T-helper 22 cell (primary cell): ENCODE measurements around the gene COQ4.

Experiments used
- DNase-seq: peaks from one replicate; pipeline ENCODE4 v3.0.0-alpha.2; 2020; ENCODE audit warnings: low read depth

Gene COQ4

DNA sequence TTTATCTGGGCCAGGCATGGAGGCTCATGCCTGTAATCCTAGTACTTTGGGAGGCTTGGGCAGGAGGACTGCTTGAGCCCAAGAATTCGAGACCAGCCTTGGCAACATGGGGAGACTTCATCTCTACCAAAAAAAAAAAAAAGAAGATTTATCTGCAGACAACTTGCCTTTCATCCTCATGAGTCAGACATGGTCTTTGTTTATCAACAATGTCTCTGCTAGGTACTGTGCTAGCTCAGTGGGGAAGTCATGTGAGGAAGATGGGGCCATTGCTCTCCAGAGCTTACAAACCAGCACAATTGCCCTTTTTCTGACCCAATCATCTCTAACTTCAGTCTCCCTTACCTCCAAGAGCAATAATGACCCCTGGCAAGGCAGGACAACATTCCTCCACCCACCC lies 50.1 kb downstream of the COQ4 start:
- DNase-seq = no peak

- DNase-seq = no peak
Measured at GRCh38 chr9:128374221-128374675, 51.6 kb downstream of the COQ4 start.

DNA sequence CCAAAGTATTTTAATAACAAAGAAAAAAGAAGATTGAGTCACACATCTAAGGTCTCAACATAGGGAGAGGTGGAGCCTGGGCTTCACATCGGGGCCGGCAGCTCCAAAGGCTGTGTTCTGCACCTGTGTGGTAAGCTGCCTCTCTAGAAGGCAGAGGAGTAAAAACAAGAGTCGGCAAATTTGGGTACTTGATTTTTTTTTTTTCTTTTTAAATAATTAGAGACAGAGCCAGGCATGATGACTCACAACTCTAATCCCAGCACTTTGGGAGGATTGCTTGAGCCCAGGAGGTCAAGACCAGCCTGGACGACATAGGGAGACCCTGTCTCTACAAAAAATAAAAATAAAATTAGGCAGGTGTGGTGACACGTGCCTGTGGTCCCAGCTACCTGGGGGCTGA lies 53.2 kb downstream of the COQ4 start:
- DNase-seq = no peak

DNA sequence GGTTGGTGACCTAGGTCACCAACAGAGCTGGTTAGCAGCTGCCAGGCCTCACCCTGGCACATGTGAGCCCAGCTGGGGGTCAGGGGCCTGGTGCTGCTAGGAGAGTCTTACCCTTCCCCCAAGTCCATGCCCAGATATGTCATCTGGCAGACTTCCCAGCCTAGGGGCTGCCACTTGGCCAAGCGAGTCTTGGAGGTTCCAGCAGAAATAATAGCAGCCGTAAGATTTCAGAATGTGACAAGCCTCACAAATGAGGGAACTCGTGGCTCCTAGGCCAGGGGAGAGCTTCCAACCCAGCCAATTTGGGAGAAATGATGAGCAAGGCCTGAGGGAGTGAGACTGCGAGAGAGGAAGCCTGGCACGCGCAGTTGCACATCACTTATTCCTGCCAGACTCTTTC lies 59.6 kb downstream of the COQ4 start:
- DNase-seq = no peak

- DNase-seq = no peak
Measured at GRCh38 chr9:128383007-128383753, 60.5 kb downstream of the COQ4 start.
